Stromal cell of bone marrow (primary cell): Measurements from ENCODE around the gene USP21.
A peak's percentile ranks its signal among the peaks of the same experiment; 100 is the strongest.
"Not testable (repeated sequence)": the region's sequence is repeated elsewhere in the genome, so short reads cannot be mapped to it uniquely, and the experiment has no call there.

Source experiments
- DNase-seq: peaks from one replicate; pipeline ENCODE4 v3.0.0-alpha.2; 2012; ENCODE audit warnings: low read depth

The USP21 gene

GRCh38 chr1:161159087-161159912 lies at the start of gene USP21:
Gene USP21, plus strand, starts transcription at chr1:161159500. Its CDS starts 1,141 bp downstream, at chr1:161160641.
- DNase-seq = peak; percentile 75

- no peak for DNase-seq
These were observed 48.2 kb upstream of the USP21 start for GRCh38 chr1:161111117-161111516.

- DNase-seq = no peak
These were observed 47.8 kb upstream of the USP21 start for GRCh38 chr1:161111527-161111926.

GRCh38 chr1:161113915-161114314 lies 45.4 kb upstream of the USP21 start:
- DNase-seq = no peak

- no peak for DNase-seq
These were observed 44.7 kb upstream of the USP21 start for GRCh38 chr1:161114556-161114955.

- no peak for DNase-seq
These were observed 44.1 kb upstream of the USP21 start for GRCh38 chr1:161115132-161115711.

- not testable (repeated sequence) for DNase-seq
These were observed 43.3 kb upstream of the USP21 start for GRCh38 chr1:161115961-161116360.

- DNase-seq = peak; percentile 62
These were observed 41.3 kb upstream of the USP21 start, which contains the start of the genes NIT1 and PFDN2 for GRCh38 chr1:161117759-161118581. Gene NIT1, plus strand, starts transcription at chr1:161118105. Its CDS starts 72 bp downstream, at chr1:161118177. Gene PFDN2, minus strand, starts transcription at chr1:161118037. Its CDS starts 11 bp downstream, at chr1:161118026.

GRCh38 chr1:161119092-161119903 lies 40.0 kb upstream of the USP21 start:
- DNase-seq = peak; percentile 54

GRCh38 chr1:161121042-161121650 lies 38.2 kb upstream of the USP21 start:
- no peak for DNase-seq

GRCh38 chr1:161121834-161122233 lies 37.5 kb upstream of the USP21 start:
- DNase-seq = no peak

- no peak for DNase-seq
These were observed 36.3 kb upstream of the USP21 start for GRCh38 chr1:161122967-161123366.

GRCh38 chr1:161127649-161128048 lies 31.7 kb upstream of the USP21 start:
- no peak for DNase-seq

- DNase-seq = no peak
These were observed 30.5 kb upstream of the USP21 start for GRCh38 chr1:161128591-161129420.

GRCh38 chr1:161130266-161130665 lies 29.0 kb upstream of the USP21 start:
- DNase-seq = no peak

- peak; percentile 43 for DNase-seq
These were observed 27.5 kb upstream of the USP21 start for GRCh38 chr1:161131523-161132409.

GRCh38 chr1:161132410-161133219 lies 26.7 kb upstream of the USP21 start, which contains the start of gene DEDD:
Gene DEDD, minus strand, starts transcription at chr1:161132667. Its CDS starts 8,205 bp downstream, at chr1:161124462.
- peak; percentile 96 for DNase-seq

GRCh38 chr1:161133220-161133740 lies 26.0 kb upstream of the USP21 start:
- no peak for DNase-seq
